ENCODE data around the gene HLCS.

The HLCS gene

GRCh38 chr21:36706951-36707762 is 259.3 kb downstream of the HLCS start:
- no peak for DNase-seq (ENCODE audit: extremely low read depth in 1 of 2, low read depth in 1 of 2)

- DNase-seq (ENCODE audit: extremely low read depth in 1 of 2, low read depth in 1 of 2): no peak
These were observed 260.0 kb downstream of the HLCS start for GRCh38 chr21:36706482-36706852.

GRCh38 chr21:36705679-36706481 is 260.6 kb downstream of the HLCS start:
- no peak for DNase-seq (ENCODE audit: extremely low read depth in 1 of 2, low read depth in 1 of 2)

- no peak for DNase-seq (ENCODE audit: extremely low read depth in 1 of 2, low read depth in 1 of 2)
These were observed 261.4 kb downstream of the HLCS start for GRCh38 chr21:36704958-36705678.

- no peak for DNase-seq (ENCODE audit: extremely low read depth in 1 of 2, low read depth in 1 of 2)
These were observed 262.1 kb downstream of the HLCS start for GRCh38 chr21:36704281-36704957.

GRCh38 chr21:36703626-36704280 is 262.7 kb downstream of the HLCS start:
- no peak for DNase-seq (ENCODE audit: extremely low read depth in 1 of 2, low read depth in 1 of 2)

GRCh38 chr21:36703123-36703522 is 263.3 kb downstream of the HLCS start:
- DNase-seq (ENCODE audit: extremely low read depth in 1 of 2, low read depth in 1 of 2): no peak

GRCh38 chr21:36702622-36702968 is 263.9 kb downstream of the HLCS start:
- DNase-seq (ENCODE audit: extremely low read depth in 1 of 2, low read depth in 1 of 2): no peak

- DNase-seq (ENCODE audit: extremely low read depth in 1 of 2, low read depth in 1 of 2): no peak
These were observed 264.5 kb downstream of the HLCS start for GRCh38 chr21:36701756-36702621.

GRCh38 chr21:36700971-36701755 is 265.3 kb downstream of the HLCS start:
- DNase-seq (ENCODE audit: extremely low read depth in 1 of 2, low read depth in 1 of 2): no peak
